Dedifferentiated amniotic fluid mesenchymal stem cell (primary cell): ENCODE results near the gene PINLYP.

Source experiments
- DNase-seq: peaks from one replicate; pipeline ENCODE4 v3.0.0-alpha.2; 2016; ENCODE audit errors: extremely low spot score

The PINLYP gene

DNA sequence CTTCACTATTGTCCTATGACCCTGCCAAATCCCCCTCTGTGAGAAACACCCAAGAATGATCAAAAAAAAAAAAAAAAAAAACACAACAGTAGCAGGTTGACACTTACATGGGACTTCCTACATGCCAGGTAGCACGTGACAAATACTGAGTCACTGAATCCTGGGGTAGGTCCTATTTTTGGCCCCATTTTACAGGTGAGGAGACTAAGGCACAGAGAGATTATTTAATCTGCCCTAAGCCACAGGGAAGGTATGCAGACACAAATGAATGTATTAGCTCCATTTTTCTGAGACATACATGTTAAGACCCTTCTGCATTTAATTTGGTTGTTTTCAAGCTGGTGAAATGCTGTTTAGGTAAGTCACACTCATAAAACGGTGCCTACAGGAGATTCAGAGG is 26.9 kb upstream of the PINLYP start:
- DNase-seq: no peak

DNA sequence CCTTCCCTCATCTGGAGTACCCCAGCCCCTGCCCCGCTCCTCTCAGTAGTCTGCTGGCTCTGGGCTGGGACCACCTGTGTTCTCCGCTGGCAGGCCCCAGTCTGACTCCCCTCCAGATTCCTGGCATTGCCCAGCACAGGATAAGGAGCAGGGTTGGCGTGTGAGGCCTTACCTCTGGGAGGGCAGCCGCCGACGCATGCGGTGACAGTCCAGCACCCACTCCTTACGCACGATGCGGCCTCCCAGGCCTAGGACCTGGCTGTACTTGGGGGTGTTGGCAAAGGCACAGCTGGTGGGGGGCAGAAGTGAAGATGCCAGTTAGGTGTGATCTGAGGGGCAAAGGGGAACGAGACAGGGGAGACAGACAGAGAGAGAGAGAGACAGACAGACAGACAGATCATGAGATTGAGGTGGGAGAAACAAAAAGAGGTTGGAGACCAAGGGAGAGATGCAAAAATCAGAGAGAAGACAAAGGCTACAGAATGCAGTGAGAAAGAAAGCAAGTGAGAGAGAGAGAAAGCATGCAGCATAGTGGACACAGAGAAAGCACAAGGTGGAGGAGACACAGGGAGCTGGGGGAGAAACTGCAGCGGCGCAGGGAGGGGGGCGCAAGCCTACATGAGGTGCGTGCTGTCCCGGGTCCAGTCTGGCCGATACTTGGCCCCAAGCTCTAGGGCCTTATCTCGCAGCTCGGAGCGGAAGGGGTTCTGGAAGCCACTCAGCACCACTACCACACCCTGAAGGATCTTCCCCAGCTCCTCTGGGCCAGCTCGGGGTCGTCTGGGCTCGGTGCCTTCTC is 24.0 kb upstream of the PINLYP start:
- no peak for DNase-seq

DNA sequence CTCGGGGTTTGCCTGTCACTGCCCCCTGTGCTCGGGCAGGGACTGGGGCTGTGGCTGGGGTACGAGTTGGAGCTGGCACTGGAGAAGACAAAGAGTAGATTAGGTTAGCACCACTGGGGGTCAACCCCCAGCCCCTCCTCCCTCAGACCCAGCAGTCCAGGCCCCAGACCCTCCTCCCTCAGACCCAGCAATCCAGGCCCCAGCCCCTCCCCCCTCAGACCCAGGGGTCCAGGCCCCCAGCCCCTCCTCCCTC is 23.5 kb upstream of the PINLYP start:
- DNase-seq: no peak

DNA sequence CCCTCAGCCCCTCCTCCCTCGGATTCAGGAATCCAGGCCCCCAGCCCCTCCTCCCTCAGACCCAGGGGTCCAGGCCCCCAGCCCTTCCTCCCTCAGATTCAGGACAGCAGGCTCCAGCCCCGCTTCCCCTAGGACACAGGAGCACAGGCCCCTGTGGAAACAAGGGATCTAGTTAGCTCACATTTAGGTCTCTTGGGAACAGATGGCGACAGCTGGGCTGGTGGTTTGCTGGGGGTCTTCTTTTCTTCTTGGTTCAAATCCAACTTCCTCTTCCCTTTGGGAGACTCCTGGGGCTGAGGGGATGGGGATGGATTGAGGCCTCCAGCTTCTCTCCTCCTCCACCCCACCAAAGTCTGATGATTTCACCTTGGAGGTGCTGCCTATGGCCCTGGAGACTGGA is 23.0 kb upstream of the PINLYP start:
- DNase-seq: no peak

DNA sequence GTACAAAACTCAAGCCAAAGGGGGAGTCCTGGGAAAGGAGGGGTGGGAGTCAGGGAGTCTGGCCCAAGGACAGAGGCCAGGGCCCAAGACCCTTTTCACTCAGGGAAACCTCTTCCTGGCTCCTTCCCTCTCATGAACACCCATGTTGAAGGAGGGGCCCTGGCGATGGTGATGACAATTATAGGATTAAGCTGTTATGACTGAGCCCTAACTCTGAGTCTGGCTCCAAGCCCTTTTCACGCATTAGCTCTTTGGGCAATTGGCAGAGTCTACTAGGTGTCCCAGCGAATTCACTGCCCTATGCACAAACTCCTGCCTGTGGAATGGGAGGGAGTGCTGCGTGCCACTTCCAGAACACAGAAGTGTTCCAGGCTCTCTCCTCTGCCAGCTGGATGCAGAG is 21.9 kb upstream of the PINLYP start:
- DNase-seq: no peak

DNA sequence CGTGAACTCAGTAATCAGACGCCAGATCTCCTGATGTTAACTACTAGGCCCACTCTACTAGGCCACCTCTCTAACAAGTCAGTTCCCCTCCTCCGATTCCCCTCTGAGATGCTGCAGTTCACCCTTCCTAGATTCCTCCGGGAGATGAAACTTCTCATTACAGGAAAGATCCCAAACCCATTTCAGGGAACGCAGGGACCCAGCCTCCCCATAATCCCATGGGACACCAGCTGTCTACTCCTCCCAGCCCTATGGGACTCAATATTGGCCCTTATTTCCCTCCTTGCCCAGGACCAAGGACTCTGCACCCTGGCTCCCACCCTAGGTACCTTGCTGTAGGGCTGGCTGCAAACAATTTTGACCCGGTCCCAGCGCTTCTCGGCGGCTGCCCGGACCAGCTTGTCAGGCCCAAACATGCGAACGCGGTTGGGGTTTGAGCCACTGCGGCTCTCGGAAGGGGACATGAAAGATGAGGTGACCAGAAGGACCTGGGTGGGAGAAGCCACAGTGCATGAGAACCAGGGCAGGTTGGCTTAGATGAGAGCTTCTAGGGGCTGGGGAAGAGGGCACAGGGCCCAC is 21.2 kb upstream of the PINLYP start:
- no peak for DNase-seq

DNA sequence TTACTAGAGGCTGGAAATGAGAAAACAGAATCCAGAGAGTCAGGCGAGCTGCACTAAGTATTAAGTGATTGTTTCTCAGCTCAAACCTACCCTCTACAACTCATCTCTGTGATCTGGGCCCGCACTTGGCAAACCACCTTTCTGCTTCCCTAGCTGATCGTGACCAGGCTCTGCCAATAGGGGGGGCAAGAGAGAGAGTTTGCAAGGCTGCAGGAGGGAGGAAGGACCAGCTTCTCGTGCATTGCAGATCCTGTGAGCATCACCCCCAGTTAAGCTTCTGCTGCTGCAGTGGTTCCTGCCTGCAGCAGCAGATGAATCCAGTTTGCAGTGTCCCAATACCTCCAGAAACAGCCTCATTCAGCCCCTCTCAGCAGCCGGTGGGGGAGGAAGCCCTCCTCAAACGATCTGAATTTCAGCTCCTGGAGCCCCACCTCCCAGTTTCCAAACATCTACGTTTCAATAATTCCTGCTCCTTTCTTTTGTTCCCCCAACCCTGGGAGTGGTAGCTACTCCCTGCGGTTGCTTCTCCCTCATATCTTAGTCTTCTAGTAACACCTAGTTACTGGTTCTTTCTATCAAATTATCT is 20.3 kb upstream of the PINLYP start:
- no peak for DNase-seq

DNA sequence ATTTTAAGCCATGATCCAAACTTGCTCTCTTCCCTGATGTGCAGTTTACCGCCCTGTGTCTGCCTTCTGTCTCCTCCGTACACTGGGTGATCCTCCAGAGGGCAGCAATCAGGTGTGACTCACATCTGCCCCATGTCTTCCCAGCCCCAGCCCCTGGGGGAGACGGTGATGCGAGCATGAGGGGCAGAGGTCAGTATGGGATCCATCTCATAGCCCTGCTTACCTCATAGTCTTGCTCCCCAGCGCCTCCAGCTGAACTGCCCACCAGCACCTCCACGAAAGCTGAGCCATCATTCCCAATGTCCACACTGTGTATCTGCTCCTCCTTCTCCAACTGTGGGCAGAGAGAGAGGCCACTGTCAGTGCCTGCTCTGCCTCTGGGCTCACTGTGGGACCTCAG is 14.9 kb upstream of the PINLYP start:
- no peak for DNase-seq

DNA sequence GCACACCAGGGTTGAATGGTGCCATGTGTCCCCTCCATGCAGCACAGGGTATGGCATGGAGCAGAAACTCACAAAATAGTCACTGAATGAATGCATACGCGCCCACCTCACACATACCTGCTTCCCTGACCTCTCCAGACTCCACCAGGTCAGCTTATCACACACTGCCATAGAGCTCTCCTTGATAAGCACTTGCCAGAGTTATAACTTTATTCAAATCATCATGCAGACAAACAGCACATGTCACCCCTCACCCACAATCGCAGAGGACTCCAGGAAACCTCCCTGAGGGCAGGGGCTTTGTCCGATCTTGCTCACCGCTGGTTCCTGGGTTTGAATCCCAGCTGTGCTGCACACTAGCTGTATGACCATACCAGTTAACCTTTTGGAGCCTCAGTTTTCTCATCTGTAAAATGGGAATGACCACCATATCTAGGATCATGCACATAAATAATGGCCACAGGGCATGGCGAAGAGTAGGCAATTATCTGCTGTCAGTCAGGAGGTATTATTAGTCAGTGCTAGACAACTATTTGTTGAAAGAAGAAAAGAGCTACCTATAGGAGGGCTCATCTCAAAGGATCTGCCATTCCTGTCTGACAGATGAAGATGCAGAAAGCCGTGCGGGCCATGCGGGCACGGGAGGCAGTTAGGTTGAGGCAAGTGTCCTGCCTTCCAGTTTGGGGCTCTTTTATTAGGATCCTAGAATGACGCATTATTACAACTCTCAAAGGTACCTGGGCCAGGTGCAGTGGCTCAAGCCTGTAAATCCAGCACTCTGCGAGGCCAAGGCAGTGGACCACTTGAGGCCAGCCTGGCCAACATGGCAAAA is 14.2 kb upstream of the PINLYP start:
- no peak for DNase-seq

DNA sequence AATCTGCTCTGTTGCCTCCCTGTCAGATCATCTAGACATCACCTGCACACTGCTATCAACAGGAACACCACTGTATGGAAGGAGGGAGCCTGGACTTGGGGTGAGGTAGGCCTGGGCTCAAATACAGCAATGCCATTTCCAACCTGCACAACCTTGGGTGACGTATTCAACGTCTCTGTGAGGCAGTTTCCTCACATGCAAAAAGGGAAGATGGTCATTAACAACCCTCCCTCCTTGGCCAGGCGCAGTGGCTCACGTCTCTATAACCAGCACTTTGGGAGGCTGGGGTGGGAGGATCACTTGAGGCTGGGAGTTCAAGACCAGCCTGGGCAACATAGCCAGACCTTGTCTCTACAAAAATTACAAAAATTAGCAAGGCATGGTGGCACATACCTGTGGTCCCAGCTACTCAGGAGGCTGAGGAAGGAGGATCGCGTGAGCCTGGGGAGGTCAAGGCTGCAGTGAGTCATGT is 13.3 kb upstream of the PINLYP start:
- DNase-seq: no peak

DNA sequence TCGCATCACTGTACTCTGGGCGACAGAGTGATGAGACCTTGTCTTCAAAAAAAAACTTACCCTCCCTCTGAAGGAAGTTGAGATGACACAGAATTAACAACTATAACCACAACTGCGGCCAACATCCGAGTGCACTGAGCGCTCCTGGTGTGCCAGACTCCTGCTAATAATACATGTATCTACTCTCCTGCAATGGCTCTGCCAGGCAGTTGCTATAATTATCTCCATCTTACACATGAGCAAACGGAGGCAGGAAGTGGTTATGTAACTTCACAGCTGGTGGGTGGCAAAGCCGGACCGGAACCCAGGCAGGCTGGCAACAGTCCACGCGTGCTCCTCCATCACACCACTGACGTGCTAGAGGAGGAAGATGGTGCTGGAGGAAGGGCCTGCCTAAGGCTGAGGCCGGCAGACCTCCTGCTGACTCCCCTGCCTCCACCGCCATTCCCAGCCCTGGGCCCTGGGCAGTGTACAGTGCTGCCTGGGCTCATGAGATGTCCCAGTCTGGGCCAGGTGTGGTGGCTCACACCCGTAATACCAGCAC is 12.8 kb upstream of the PINLYP start:
- no peak for DNase-seq

DNA sequence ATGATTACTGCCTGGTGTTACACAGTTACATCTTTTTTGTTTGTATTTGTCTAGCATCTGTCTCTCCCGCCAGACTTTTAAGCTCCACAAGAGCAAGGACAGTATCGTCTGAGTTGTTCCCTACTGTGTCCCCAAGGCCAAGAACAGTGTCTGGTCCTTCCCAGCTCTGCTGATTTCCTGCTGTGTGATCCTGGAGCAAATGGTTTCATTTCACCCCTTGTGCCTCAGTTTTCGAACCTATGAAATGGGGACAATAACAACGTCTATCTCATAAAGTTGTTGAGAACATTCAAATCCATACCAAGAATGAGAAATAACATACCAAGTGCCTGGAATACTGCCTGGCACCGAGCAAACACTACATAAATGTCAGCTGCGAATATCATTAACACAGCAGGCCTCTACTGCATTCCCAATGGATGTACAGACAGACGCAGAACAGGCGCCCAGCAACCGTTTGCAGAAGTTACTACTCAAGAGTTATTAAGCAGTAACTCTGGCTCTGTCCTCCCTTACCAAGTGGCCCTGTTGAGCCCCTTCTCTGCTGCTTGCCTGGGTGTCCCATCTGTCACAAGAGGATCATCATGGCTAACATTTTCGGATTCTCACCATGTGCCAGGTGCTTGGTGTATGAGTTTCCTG is 11.7 kb upstream of the PINLYP start:
- DNase-seq: no peak

DNA sequence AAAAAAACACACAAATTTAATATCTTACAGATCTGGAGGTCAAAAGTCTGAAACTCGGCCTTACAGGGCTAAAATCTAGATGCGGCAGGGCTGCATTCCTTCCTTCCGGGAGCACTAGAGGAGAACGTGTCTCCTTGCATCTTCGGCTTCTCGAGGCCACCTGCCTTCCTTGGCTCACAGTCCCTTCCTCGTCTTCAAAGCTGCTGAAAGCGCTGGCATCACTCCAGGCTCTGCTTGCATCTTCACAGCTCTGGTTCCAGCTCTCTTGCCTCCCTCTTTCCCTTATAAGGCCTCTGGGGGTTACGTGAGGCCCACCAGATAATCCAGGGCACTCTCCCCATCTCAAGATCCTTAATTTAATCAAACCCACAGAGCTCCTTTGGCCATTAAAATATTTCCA is 10.8 kb upstream of the PINLYP start:
- no peak for DNase-seq

DNA sequence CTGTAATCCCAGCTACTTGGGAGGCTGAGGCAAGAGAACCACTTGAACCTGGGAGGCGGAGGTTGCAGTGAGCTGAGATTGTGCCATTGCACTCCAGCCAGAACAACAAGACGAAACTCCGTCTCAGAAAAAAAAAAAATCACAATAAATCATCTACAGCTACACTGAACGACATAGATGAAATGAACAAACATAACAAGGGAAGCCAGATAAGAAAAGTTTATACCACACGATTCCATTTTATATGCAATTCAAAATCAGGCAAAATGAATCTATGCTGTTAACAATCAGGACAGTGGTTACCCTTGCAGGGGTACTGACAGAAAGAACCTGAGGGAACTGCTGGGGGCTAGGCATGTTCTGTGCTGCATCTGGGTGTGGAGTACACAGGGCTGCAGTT is 5.9 kb upstream of the PINLYP start:
- DNase-seq: no peak

DNA sequence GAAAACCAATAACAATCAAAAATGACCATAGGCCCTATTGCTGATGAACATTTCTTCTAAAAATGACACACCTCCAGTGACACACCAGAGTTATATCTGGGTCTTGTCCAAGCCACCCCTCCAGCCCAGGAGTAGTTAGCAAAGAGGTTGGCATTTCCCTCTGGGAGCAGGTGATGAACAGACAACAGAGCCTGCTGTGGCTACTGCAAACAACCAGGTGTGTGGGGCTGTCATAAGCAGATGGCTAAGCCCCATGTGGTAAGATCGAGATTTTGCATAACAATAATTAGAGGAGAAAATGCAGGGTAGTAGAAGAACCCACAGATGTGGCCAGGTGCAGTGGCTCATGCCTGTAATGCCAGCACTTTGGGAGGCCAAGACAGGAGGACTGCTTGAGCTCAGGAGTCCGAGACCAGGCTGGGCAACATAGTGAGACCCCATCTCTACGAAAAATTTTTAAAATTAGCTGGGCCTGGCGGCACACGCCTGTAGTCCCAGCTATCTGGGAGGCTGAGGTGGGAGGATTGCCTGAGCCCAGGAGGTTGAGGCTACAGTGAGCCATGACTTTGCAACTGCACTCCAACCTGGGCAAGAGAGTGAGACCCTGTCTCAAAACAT is 5.3 kb upstream of the PINLYP start:
- DNase-seq: no peak

DNA sequence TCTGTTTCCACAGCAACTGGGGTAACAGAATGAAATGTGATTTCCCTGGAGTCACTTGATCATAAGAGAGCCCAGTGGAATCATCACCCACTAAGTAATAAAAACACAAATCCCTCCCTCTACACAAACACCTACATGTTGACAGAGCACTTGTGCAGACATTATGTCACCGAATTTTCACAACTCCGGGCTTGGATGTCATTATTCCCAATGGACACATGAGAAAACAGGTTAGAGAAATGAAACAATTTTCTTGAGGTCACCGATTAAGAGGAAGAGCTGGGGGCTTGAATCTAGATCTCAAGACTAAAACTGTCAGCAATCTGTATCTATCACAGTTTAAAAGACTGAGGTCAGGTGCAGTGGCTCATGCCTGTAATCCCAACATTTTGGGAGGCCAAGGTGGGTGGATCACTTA is 3.4 kb upstream of the PINLYP start:
- no peak for DNase-seq

DNA sequence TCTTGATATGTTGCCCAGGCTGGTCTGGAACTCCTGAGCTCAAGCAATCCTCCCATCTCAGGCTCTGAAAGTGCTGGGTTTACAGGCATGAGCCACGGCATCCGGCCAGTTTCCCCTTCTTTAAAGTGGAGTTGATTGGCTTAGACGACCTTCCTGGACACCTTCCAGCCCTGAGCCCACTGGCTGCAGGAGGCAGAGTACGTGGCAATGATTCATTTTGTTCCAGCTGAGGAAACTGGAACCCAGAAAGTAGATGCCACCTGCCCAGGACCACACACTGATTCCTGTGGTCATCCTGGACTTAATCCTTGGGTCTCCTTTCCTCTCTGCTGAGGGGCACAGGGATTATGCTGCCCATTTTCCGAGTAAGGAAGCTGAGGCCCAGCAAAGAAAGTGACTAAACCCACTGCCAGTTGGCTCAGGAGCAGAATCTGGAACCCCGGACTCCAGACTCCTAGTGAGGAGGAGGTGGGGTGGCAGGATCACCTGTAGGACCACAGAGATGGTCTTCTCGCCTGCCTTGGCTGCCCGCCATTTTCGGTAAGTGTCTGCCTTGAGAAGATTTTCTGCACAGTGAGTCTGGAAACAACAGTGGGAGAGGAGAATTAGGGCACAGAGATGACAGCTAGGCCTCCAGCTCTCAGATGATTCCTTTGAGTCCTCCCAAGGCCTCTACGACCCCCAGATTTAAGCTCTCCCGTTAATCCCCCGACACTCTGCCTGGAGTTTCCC is 1.0 kb upstream of the PINLYP start:
- DNase-seq: no peak

DNA sequence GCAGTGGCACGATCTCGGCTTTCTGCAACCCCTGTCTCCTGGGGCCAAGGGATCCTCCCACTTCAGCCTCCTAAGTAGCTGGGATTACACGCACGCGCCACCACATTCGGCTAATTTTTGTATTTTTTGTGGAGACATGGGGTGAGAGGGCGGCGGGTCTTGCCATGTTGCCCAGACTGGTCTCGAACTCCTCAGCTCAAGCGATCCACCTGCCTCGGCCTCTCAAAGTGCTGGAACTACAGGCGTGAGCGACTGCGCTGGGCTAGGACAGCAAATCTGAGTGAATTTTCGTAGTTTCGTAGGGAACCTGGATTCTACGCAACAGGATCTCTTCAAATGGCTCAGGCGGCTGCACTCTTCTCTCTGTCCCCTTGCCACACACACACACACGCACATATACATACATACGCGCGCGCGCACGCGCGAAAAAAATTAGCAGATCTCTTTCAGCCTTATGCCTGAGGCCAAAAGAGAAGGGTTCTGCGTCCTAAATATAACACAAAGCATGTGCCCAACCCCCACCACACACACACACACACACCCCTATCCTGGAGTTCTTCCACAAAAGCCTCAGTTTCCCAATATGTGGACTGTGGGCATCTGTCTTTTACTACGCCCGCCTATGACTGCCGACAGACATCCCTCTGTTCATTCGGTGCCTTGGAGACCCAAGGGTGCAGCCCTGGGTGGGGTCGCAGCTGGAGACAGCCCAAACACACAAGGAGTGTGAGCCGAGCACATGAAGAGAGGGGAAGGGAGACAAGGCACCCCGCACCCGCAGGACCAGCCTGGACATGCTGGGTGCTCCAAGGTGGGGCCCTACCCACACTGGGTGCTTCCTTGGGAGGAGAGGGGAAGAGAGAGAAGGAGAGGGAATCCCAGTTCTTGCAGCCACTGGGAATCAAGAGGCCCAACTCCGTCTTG is 616 bp downstream of the PINLYP start:
- no peak for DNase-seq

DNA sequence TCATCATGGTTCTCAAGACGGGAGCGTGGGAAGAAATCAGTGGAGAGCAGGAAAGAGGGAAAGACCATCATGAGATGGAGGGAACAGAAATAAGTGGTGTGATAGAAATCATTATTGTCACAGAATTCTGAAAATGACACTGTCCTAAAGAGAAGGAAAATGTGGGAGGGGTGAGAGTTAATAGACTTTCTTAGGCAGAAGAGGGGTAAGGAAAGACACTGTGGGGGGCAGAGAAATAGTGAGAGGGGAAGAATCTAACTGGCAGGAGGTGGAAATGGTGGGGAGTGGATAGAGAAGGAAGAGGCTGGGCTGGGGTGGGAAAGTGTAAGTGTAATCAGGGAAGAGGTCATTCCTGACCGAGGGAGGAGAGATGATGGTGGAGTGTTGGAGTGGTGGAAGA is 3.2 kb downstream of the PINLYP start:
- DNase-seq: no peak

DNA sequence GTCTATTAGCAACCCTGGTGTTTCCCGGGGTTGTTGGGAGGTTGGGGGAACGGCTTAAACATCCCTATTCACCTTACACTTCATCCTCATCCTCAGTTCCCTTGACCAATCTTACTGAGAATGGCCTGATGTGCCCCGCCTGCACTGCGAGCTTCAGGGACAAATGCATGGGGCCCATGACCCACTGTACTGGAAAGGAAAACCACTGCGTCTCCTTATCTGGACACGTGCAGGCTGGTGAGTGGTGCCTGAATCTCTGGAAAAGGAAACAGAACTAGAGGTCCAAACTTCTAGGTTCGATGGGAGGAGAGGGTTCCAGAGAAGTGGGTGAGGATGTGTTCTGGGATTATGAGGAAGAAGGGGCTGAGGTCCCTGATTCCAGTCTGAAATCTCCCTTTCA is 5.9 kb downstream of the PINLYP start:
- no peak for DNase-seq
